ENCODE results near the gene PRG3. TPM values are rescaled to one million over a fixed set of nuclear protein-coding genes. Genes with fewer than 3 reads are reported as not detected.

The PRG3 gene
- total and polyA plus RNA-seq, 9 of the 15 experiments (the other 6 are each of a cell fraction or from before 2014, with no cell fraction given): 0.18 to 0.55 (median 0.38) TPM; not detected in 6

GRCh38 chr11:57340039-57340615 is 40.8 kb downstream of the PRG3 start (continued):
- peak; percentile 60; the same call in 1 of the 2 replicates for TF ChIP-seq REST (IDR thresholded peaks at IDR 0.05; ENCODE audit: borderline replicate concordance)
- TF ChIP-seq REST (CRISPR knock-in tag; IDR thresholded peaks at IDR 0.05; ENCODE audit: low read depth): no peak
- peak; percentile 99 for TF ChIP-seq MEIS2 (IDR thresholded peaks at IDR 0.05; ENCODE audit: partially characterized antibody)
- peak; percentile 72 for TF ChIP-seq BHLHE40 (IDR thresholded peaks at IDR 0.05; ENCODE audit: low read length)
- peak; percentile 40 for TF ChIP-seq JUND (IDR thresholded peaks at IDR 0.05; ENCODE audit: borderline replicate concordance, low read depth, low read length)
- TF ChIP-seq JUND (tag; IDR thresholded peaks at IDR 0.05; ENCODE audit: borderline replicate concordance, low read depth, low read length): no peak; the same call in 2 of the 3 replicates
- TF ChIP-seq ARID3B (CRISPR knock-in tag; IDR thresholded peaks at IDR 0.05; ENCODE audit: borderline replicate concordance): 0 out of 2 replicates have a peak, but pooled peaks have one; percentile 21
- TF ChIP-seq PHF21A (IDR thresholded peaks at IDR 0.05; ENCODE audit: borderline replicate concordance, low read depth): 0 out of 2 replicates have a peak, but pooled peaks have one; percentile 55
- TF ChIP-seq FOXJ2 (tag; IDR thresholded peaks at IDR 0.05): no peak
- TF ChIP-seq THAP12 (CRISPR knock-in tag; IDR thresholded peaks at IDR 0.05): peak; percentile 27; the same call in 1 of the 2 replicates
- no peak for TF ChIP-seq SMAD2 (IDR thresholded peaks at IDR 0.05; ENCODE audit: low read depth, low read length)
- TF ChIP-seq L3MBTL2 (IDR thresholded peaks at IDR 0.05): 0 out of 2 replicates have a peak, but pooled peaks have one; percentile 36
- peak; percentile 87 for TF ChIP-seq CTBP1 (IDR thresholded peaks at IDR 0.05; ENCODE audit: borderline replicate concordance)
- no peak for TF ChIP-seq ZBTB1 (CRISPR knock-in tag; IDR thresholded peaks at IDR 0.05; ENCODE audit: borderline replicate concordance, low read depth)

All from K562 (cell line).